Kidney (tissue), 14 donors: ENCODE results near the gene FBN1. TPM values are rescaled to one million over a fixed set of nuclear protein-coding genes. Genes with fewer than 3 reads are reported as not detected.

Experiments used
- DNase-seq, 5 donors: peaks; one replicate each; pipeline ENCODE4 v3.0.0-alpha.2; 2013 to 2020
- FAIRE-seq: peaks from 2 replicates; lab custom pipeline; 2012; peaks lifted over from hg19 to GRCh38; lab: Jason Lieb, UNC
- H3K27ac ChIP-seq, 2 donors: one replicate each; pipeline ENCODE4 v1.7.0; 2013; ENCODE audit warnings: low read depth in 2 of 2, low read length in 2 of 2, inconsistent platforms in 1 of 2
- H3K27me3 ChIP-seq: one replicate; pipeline ENCODE4 v1.7.1; 2013; ENCODE audit warnings: low read length, inconsistent platforms; ENCODE audit not compliant: control insufficient read depth, insufficient read depth
- H3K36me3 ChIP-seq, 3 donors: one replicate each; pipeline versions ENCODE4 v1.7.0 to v1.7.1; 2013; ENCODE audit warnings: low read length in 3 of 3, control low read depth in 1 of 3, inconsistent platforms in 1 of 3; ENCODE audit not compliant: insufficient read depth in 3 of 3, control insufficient read depth in 2 of 3
- H3K4me1 ChIP-seq, 3 donors: one replicate each; pipeline versions ENCODE4 v1.7.0 to v1.7.1; 2013; ENCODE audit warnings: low read length in 3 of 3, inconsistent platforms in 1 of 3, low read depth in 1 of 3; ENCODE audit not compliant: control insufficient read depth in 2 of 3, insufficient read depth in 2 of 3
- H3K4me3 ChIP-seq, 3 donors: one replicate each; pipeline versions ENCODE4 v1.7.0 to v1.8.1; 2013; ENCODE audit warnings: low read length in 3 of 3, control low read depth in 1 of 3, inconsistent platforms in 1 of 3
- H3K9ac ChIP-seq, 3 donors: one replicate each; pipeline versions ENCODE4 v1.7.0 to v1.7.1; 2013; ENCODE audit warnings: low read length in 3 of 3, control low read depth in 1 of 3, inconsistent platforms in 1 of 3
- H3K9me3 ChIP-seq, 3 donors: one replicate each; pipeline versions ENCODE4 v1.7.0 to v1.7.1; 2013; ENCODE audit warnings: low read length in 3 of 3, control low read depth in 1 of 3, inconsistent platforms in 1 of 3; ENCODE audit not compliant: control insufficient read depth in 2 of 3, insufficient read depth in 1 of 3
- intact Hi-C: fragments of 100-400 bp; cut with DNase I; formaldehyde crosslinking; loops from one replicate; pipeline ENCODE4 v1.11.1; 2022
- polyA plus RNA-seq: library from polyadenylated mRNA; stranded (reverse); fragments of 350-450 nt; fragmentation: Illumina TruSeq; extraction: RNeasy Lipid Tissue Mini Kit (QIAGEN cat#74804); gene quantifications from one replicate; pipeline ENCODE4 v1.2.3, GENCODE V29; 2014; ENCODE audit warnings: low read depth, low replicate concordance; ENCODE audit not compliant: insufficient read depth
- total RNA-seq: library from RNA; stranded (reverse); fragmentation: NEBNext Ultra II Directional; extraction: Animal tissue kit (Norgen Biotek cat#: 25700); gene quantifications from one replicate; pipeline ENCODE4 v1.2.1, GENCODE V29; 2021
- TF ChIP-seq, protein P1 (sequence below): IDR thresholded peaks from 3 replicates; pipeline ENCODE4 v1.5.1; 2012; ENCODE audit warnings: mild to moderate bottlenecking, moderate library complexity, borderline replicate concordance; ENCODE audit not compliant: insufficient read depth; ENCODE audit errors: extremely low read depth
- donor health status: control.
- donor health status: control.
- donor health status: control.
- donor health status: control.
- donor health status: control.
- donor health status: DM: yes; HTN: yes; CAD: no.
- donor health status: Normal renal cell carcinoma (clear cell type).

Gene FBN1
- total and polyA plus RNA-seq, 2 donors from 2014 or later: 2.4 to 30.8 TPM

GRCh38 chr15:48361685-48362084 is 283.8 kb downstream of the FBN1 start:
- no peaks in the 10 kb centered on the region for H3K4me1 ChIP-seq
- no peaks in the 10 kb centered on the region for H3K36me3 ChIP-seq
- no peak overlapping the region for H3K27ac ChIP-seq
- H3K27me3 ChIP-seq: no peaks in the 10 kb centered on the region
- intact Hi-C loops: no loop called here
- FAIRE-seq (no peak), DNase-seq (no peak)
- H3K4me3 ChIP-seq: no peak overlapping the region
- no peaks in the 10 kb centered on the region for H3K9me3 ChIP-seq
- no peak overlapping the region for H3K9ac ChIP-seq
- TF ChIP-seq, protein P1, sequence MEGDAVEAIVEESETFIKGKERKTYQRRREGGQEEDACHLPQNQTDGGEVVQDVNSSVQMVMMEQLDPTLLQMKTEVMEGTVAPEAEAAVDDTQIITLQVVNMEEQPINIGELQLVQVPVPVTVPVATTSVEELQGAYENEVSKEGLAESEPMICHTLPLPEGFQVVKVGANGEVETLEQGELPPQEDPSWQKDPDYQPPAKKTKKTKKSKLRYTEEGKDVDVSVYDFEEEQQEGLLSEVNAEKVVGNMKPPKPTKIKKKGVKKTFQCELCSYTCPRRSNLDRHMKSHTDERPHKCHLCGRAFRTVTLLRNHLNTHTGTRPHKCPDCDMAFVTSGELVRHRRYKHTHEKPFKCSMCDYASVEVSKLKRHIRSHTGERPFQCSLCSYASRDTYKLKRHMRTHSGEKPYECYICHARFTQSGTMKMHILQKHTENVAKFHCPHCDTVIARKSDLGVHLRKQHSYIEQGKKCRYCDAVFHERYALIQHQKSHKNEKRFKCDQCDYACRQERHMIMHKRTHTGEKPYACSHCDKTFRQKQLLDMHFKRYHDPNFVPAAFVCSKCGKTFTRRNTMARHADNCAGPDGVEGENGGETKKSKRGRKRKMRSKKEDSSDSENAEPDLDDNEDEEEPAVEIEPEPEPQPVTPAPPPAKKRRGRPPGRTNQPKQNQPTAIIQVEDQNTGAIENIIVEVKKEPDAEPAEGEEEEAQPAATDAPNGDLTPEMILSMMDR: no peak

DNA sequence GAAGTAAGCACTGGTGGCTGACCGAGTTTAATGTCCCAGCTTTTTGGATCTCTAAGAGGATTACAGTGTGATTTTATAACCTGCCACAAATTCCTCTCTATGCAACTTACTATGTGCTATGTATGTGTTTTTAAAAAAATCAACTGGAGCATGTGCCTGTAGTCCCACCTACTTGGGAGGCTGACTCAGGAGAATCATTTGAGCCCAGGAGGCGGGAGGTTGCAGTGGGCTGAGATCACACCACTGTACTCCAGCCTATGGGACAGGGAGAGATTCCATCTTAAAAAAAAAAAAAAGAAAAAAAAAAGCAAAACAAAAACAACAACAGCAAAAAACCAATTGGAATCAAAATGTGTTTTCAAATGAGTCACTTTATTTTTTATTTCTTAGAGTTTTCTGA is 284.7 kb downstream of the FBN1 start:
- intact Hi-C loops: no loop called here
- no peak overlapping the region for H3K4me3 ChIP-seq
- no peaks in the 10 kb centered on the region for H3K27me3 ChIP-seq
- no peaks in the 10 kb centered on the region for H3K36me3 ChIP-seq
- no peak overlapping the region for H3K9ac ChIP-seq
- no peak for DNase-seq
- TF ChIP-seq, protein P1: no peak
- no peaks in the 10 kb centered on the region for H3K9me3 ChIP-seq
- no peaks in the 10 kb centered on the region for H3K4me1 ChIP-seq
- no peak for FAIRE-seq
- no peak overlapping the region for H3K27ac ChIP-seq

Other genes starting within 250 kb of the FBN1 start
- gene CEP152, start 165.4 kb upstream of the FBN1 start, total RNA-seq: 4.5 TPM
- gene CEP152, start 165.4 kb upstream of the FBN1 start, polyA plus RNA-seq: 1.4 TPM
- gene EID1, start 232.4 kb upstream of the FBN1 start, total RNA-seq: 119 TPM
- gene EID1, start 232.4 kb upstream of the FBN1 start, polyA plus RNA-seq: 123 TPM